Upper lobe of right lung (tissue), 1 donor: Measurements from ENCODE around the gene PTPRG. TPM values are rescaled to one million over a fixed set of nuclear protein-coding genes. Genes with fewer than 3 reads are reported as not detected.

Source experiments
- ATAC-seq: fragments of 200-7000 bp; cut with Tn5 transposase; one replicate; pipeline ENCODE4 v1.9.1; 2020; ENCODE audit warnings: mild to moderate bottlenecking, moderate library complexity
- DNase-seq: peaks from one replicate; pipeline ENCODE4 v3.0.0-alpha.2; 2020
- H3K27ac ChIP-seq: fragments of 200-600 bp; one replicate; pipeline ENCODE4 v1.8.0; 2022
- H3K27me3 ChIP-seq: fragments of 200-600 bp; one replicate; pipeline ENCODE4 v1.8.0; 2022; ENCODE audit warnings: mild to moderate bottlenecking
- H3K36me3 ChIP-seq: fragments of 200-600 bp; one replicate; pipeline ENCODE4 v1.8.0; 2022
- H3K4me1 ChIP-seq: fragments of 200-600 bp; one replicate; pipeline ENCODE4 v1.8.0; 2022
- H3K4me3 ChIP-seq: fragments of 200-600 bp; one replicate; pipeline ENCODE4 v1.8.0; 2022; ENCODE audit warnings: mild to moderate bottlenecking
- H3K9me3 ChIP-seq: fragments of 200-600 bp; one replicate; pipeline ENCODE4 v1.8.0; 2022
- CTCF ChIP-seq: fragments of 200-600 bp; IDR thresholded peaks from one replicate; pipeline ENCODE4 v1.8.0; 2022; ENCODE audit warnings: antibody characterized with exemption
- intact Hi-C: fragments of 100-400 bp; cut with DNase I; formaldehyde crosslinking; loops from one replicate; pipeline ENCODE4 v1.11.0; 2022
- total RNA-seq: library from RNA; stranded (reverse); fragmentation: NEBNext Ultra II Directional; extraction: Animal tissue kit (Norgen Biotek cat#: 25700); gene quantifications from one replicate; pipeline ENCODE4 v1.2.1, GENCODE V29; 2021
- donor health status: DM: no; HTN: yes; CAD: no; lungs with severe emphysema.

PTPRG gene
- total RNA-seq, 1 donor from 2014 or later, result 86.7 TPM

- Histone ChIP-seq H3K36me3 (no peaks in the 10 kb centered on the region), H3K9me3 (no peaks in the 10 kb centered on the region), H3K27me3 (no peaks in the 10 kb centered on the region), H3K27ac (no peak overlapping the region), H3K4me1 (no peaks in the 10 kb centered on the region), H3K4me3 (no peak overlapping the region)
- no peak for ATAC-seq
- no peak for DNase-seq
- intact Hi-C loops, result no loop called here
- no peak for TF ChIP-seq CTCF
Measured at GRCh38 chr3:62169906-62170660, 608.7 kb downstream of the PTPRG start.

- no peaks in the 10 kb centered on the region for H3K4me1 ChIP-seq
- DNase-seq (no peak), ATAC-seq (no peak)
- H3K4me3 ChIP-seq, result no peak overlapping the region
- no peaks in the 10 kb centered on the region for H3K9me3 ChIP-seq
- H3K27ac ChIP-seq, result no peak overlapping the region
- H3K27me3 ChIP-seq, result no peaks in the 10 kb centered on the region
- no peak for TF ChIP-seq CTCF
- no peaks in the 10 kb centered on the region for H3K36me3 ChIP-seq
- intact Hi-C loops, result no loop called here
Measured at GRCh38 chr3:62171789-62172188, 610.4 kb downstream of the PTPRG start.

DNA sequence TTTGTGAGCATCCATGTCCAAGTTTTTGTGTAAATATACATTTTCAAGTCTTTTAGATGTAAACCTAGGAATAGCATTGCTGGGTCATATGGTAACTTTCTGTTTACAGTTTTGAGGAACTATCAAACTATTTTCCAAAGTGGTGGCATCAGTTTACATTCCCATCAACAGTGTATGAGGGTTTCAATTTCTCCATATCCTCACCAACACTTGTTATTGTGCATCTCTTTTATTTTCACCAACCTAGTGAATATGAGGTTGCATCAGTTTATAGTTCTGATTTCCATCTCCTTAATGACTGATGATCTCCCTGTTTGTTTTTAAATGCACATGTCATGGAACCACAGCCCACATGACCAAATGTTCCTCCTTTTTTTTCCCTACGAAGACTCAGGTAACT lies 610.8 kb downstream of the PTPRG start:
- Histone ChIP-seq H3K36me3 (no peaks in the 10 kb centered on the region), H3K27me3 (no peaks in the 10 kb centered on the region), H3K4me3 (no peak overlapping the region), H3K4me1 (no peaks in the 10 kb centered on the region), H3K9me3 (no peaks in the 10 kb centered on the region), H3K27ac (no peak overlapping the region)
- intact Hi-C loops, result no loop called here
- no peak for DNase-seq
- no peak for TF ChIP-seq CTCF
- ATAC-seq, result no peak

GRCh38 chr3:62173939-62174515 lies 612.7 kb downstream of the PTPRG start:
- no peak for TF ChIP-seq CTCF
- Histone ChIP-seq H3K27ac (no peak overlapping the region), H3K36me3 (no peaks in the 10 kb centered on the region), H3K9me3 (no peaks in the 10 kb centered on the region), H3K27me3 (no peaks in the 10 kb centered on the region), H3K4me3 (no peak overlapping the region), H3K4me1 (no peaks in the 10 kb centered on the region)
- intact Hi-C loops, result no loop called here
- DNase-seq (no peak), ATAC-seq (no peak)

- intact Hi-C loops, result no loop called here
- ATAC-seq, result no peak
- TF ChIP-seq CTCF, result no peak
Measured at GRCh38 chr3:62175161-62175560, 613.8 kb downstream of the PTPRG start.

More at GRCh38 chr3:62175161-62175560, 613.8 kb downstream of the PTPRG start:
- H3K4me3 ChIP-seq, result no peak overlapping the region
- no peak overlapping the region for H3K27ac ChIP-seq
- DNase-seq, result no peak
- no peaks in the 10 kb centered on the region for H3K27me3 ChIP-seq
- no peaks in the 10 kb centered on the region for H3K4me1 ChIP-seq
- no peaks in the 10 kb centered on the region for H3K36me3 ChIP-seq
- no peaks in the 10 kb centered on the region for H3K9me3 ChIP-seq
